SU-DHL-6 (cell line): Measurements from ENCODE around the gene ATP1B3.

ENCODE experiments used
- EZH2phosphoT487 ChIP-seq: fragments of 200-600 bp; sonication (generic), shearing (Covaris generic); conservative IDR thresholded peaks from 2 replicates; pipeline ENCODE4 v1.6.1; 2018; ENCODE audit warnings: mild to moderate bottlenecking, antibody characterized with exemption, low read length, moderate library complexity, mixed read lengths
- TF ChIP-seq, protein P1 (sequence below): fragments of 200-600 bp; sonication (generic); IDR thresholded peaks from one replicate; pipeline ENCODE4 v1.5.1; 2017; ENCODE audit warnings: antibody characterized with exemption, mild to moderate bottlenecking, low read length, moderate library complexity; ENCODE audit not compliant: insufficient read depth, poor library complexity, severe bottlenecking

DNA sequence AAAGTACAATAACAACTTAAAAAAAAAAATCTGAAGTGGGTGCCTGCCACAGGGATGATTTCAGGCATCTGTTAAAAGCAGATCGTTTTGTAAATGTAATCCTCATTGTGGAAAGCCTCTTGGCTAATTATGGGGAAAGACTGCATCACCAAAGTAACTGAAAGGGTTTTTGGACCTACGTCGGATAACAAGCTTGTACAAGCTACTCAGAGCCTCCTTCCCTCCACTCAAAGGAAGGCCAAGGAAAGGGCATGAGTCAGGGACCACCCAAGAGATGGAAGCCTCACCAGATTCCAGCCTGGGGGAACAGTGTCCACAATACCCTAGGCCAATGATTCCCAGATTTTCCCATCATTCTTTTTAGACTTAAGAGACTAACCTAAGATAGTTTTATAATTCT is 84.3 kb downstream of the ATP1B3 start:
- TF ChIP-seq, protein P1, sequence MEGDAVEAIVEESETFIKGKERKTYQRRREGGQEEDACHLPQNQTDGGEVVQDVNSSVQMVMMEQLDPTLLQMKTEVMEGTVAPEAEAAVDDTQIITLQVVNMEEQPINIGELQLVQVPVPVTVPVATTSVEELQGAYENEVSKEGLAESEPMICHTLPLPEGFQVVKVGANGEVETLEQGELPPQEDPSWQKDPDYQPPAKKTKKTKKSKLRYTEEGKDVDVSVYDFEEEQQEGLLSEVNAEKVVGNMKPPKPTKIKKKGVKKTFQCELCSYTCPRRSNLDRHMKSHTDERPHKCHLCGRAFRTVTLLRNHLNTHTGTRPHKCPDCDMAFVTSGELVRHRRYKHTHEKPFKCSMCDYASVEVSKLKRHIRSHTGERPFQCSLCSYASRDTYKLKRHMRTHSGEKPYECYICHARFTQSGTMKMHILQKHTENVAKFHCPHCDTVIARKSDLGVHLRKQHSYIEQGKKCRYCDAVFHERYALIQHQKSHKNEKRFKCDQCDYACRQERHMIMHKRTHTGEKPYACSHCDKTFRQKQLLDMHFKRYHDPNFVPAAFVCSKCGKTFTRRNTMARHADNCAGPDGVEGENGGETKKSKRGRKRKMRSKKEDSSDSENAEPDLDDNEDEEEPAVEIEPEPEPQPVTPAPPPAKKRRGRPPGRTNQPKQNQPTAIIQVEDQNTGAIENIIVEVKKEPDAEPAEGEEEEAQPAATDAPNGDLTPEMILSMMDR = no peak
- no peak for TF ChIP-seq EZH2phosphoT487
